ENCODE measurements around the gene INPP5F.

- TF ChIP-seq EZH2 (IDR thresholded peaks at IDR 0.05; ENCODE audit: insufficient read depth, poor library complexity, severe bottlenecking) (no peak), EZH2phosphoT487 (IDR thresholded peaks at IDR 0.05; ENCODE audit: insufficient read depth, low read depth) (no peak)
Measured at GRCh38 chr10:119806334-119807130, 80.7 kb downstream of the INPP5F start.
